ENCODE data around the gene GATAD1.
"Not testable (repeated sequence)": the region's sequence is repeated elsewhere in the genome, so short reads cannot be mapped to it uniquely, and the experiment has no call there.

Gene GATAD1, protein sequence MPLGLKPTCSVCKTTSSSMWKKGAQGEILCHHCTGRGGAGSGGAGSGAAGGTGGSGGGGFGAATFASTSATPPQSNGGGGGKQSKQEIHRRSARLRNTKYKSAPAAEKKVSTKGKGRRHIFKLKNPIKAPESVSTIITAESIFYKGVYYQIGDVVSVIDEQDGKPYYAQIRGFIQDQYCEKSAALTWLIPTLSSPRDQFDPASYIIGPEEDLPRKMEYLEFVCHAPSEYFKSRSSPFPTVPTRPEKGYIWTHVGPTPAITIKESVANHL

DNA sequence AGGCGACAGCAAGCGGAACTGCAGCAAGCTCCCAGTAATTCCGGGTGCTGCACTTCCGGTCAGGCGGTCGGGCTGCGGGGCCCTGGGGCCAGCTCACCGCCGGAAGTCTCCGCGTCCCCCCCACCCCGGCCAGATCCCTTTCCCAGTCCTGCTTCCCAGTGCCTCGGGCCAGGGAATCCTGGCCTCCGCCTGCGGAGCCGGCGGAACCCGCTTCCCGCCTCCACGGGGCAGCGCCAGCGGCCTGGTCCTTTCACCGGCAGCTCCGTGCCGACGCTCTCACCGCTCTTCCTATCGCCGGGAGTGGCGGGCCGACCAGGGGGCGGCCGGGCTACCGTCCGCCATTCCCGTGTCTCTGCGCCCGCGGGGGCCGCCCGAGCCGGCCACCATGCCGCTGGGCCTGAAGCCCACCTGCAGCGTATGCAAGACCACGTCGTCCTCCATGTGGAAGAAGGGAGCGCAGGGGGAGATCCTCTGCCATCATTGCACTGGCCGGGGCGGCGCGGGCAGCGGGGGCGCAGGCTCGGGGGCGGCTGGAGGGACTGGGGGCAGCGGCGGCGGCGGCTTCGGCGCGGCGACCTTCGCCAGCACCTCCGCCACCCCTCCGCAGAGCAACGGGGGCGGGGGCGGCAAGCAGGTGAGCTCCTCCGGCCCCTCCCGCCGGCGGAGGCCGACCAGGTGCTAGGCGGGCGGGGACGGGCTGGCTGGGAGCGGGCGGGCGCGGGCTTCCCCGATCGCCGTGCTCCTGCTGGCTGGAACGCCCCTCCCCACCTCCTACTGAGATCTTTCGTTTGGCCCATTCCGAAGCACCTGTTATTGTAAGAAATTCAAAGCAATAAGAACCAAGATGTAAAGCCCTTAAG, at the start of gene GATAD1:
TSS of gene GATAD1 (plus strand) at position 138 of the 860 bp plus-strand sequence. CDS start at position 386, 248 bp downstream.
- DNase-seq = peak; percentile 92

DNA sequence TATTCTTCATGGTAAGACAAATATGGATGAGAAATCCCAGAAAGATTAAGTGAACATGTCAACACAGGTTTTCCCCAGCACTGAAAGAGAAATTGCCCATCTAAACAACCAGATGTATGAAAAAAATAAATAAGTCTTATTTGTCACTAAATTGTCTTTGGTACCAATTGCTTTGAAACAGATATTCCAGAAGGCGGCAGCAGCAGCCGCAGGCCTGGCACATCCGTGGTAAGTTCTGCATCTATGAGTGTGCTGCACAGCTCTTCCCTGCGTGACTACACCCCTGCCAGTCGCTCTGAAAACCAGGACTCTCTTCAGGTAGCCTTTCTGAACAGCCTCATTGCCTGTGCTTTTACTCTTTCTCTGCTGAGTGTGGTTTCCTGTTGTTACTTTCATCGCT, 49.7 kb upstream of the GATAD1 start:
- DNase-seq = no peak

DNA sequence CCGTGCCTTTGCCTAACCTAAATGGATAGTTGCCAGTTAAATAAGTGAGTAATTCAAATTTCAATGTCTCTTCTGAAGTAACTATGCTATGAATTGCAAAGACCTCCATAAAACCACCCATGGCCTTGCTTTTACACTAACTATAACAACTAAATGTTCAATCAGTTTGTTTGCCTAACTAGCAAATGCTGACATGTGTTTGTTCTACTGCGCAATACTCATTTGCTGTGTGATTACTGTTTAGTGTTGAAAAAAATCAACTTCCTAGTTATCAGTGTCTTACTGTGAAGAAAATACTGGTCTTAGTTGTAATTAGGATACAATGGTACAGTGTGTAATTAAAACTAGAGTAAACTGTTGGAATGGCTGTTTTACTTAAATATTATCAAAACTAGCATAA, 47.3 kb upstream of the GATAD1 start:
- no peak for DNase-seq

DNA sequence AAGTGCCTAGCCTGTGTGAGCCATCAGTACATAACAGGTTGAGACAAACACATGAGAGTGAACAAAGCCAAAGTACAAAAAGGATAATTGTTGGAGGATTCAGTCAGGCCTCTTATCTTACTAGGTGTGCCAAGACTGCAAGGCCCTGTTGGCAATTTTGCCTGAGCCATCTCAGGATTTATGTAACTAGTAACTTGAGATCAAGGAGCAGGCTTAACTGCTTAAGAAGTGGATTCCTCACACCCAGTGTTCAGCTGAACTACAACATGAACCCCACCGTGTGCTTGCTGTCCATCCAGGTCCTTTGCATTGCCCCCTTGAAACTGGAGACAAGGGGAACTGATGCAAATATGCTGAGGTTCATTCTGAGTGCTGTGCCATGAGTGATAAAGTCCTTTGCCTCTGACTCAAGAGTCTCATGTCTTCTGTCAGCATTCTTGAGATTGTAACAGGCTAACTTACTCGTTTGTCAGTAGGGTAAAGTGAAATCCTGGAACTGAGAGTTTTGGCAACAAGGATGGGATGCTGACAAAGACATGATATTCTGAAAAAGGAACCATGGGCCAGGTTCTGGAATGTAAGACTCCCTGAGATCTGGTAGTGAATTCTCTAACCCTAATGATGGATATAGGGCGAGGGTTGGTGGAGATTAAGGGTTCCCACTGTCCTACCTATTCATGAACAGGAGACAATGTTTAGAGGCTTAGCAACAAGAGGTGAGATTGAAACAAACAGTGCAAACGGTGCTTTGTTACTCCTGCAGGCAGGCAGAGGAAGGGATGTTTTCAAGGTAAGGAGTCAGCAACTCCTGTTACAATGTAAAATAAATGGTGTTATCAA, 44.1 kb upstream of the GATAD1 start:
- DNase-seq = peak; percentile 25

DNA sequence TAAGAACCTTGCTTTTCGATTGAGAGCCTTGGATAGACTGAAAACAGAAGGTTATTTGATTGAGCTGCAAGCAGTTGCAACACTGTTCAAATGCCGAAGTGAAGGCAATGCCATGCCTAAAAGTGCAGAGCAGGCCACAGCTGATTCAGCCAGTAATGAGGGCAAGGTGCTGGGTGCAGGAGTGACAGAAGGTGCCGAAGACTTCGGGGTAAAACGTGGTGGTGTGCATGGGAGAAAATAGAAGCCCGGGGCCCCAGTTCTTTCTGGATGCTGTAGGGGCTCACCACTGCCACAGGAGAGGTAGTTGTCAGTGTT, 43.6 kb upstream of the GATAD1 start:
- DNase-seq = no peak

GRCh38 chr7:92404170-92404614, 43.1 kb upstream of the GATAD1 start:
- no peak for DNase-seq

- no peak for DNase-seq
These were observed 37.9 kb upstream of the GATAD1 start for GRCh38 chr7:92409357-92409756.

GRCh38 chr7:92410162-92410561, 37.1 kb upstream of the GATAD1 start:
- DNase-seq = not testable (repeated sequence)

DNA sequence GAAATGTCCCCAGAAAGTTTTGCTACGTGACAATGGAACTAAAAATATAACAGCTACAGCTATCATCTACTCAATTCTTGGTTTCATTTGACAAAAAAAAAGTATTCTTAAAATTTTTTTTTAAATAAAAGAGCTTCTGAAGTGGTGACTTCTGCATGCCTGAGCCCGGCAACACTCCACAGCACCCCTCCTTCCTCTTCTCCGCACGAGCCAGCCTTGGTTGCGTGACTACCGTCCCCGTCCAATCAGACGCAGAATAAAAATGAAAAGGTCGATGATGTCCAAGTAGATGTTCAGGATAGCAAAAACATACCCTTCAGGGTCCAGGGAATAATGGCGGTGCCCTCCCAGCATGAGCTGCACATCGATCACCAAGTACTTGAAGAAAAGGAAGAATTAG, 34.5 kb upstream of the GATAD1 start:
- no peak for DNase-seq

GRCh38 chr7:92413550-92413949, 33.7 kb upstream of the GATAD1 start:
- no peak for DNase-seq

- peak; percentile 7 for DNase-seq
These were observed 32.1 kb upstream of the GATAD1 start for GRCh38 chr7:92415225-92415624.

DNA sequence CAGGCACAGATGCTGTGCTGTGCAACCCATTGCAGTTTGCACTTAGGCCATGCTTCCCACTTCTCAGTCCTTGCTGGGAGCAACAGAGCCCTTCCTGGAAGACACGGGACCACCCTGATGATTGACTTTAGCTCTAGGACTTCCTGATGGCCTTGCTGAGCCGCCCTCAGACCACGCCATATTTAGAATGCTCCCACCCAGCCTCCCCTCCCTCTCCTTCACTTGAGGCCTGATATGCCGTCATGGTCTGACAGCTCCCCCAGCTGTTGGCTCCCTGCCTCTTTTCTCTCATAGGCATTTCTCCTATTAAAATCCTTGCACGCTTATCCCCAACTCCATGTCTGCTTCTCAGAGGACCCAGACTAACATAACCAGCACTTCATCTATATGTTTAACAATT, 29.4 kb upstream of the GATAD1 start:
- DNase-seq = no peak

GRCh38 chr7:92421676-92422435, 25.4 kb upstream of the GATAD1 start:
- DNase-seq = no peak

- DNase-seq = no peak
These were observed 24.4 kb upstream of the GATAD1 start for GRCh38 chr7:92422926-92423325.

DNA sequence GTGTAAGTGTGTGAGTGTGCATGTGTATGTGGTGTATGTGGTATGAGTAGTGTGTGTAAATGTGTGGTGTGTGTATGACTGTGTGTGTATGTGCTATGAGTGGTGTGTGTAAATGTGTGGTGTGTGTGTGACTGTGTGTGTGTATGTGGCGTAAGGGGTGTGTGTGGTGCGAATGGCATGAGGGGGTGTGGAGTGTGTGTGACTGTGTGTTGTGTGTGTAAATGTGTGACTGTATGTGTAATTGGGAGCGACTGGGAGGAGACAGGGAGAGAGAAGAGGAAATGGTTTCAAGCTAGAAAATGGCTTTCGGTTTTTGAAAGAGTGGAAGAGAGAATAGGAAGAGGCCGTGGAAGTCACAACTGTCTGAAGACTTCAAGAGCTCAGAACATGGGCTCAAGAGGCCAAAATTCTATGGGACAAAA, 23.6 kb upstream of the GATAD1 start:
- DNase-seq = no peak

GRCh38 chr7:92425311-92425947, 21.9 kb upstream of the GATAD1 start:
- DNase-seq = no peak

- DNase-seq = no peak
These were observed 20.1 kb upstream of the GATAD1 start for GRCh38 chr7:92427193-92427592.

DNA sequence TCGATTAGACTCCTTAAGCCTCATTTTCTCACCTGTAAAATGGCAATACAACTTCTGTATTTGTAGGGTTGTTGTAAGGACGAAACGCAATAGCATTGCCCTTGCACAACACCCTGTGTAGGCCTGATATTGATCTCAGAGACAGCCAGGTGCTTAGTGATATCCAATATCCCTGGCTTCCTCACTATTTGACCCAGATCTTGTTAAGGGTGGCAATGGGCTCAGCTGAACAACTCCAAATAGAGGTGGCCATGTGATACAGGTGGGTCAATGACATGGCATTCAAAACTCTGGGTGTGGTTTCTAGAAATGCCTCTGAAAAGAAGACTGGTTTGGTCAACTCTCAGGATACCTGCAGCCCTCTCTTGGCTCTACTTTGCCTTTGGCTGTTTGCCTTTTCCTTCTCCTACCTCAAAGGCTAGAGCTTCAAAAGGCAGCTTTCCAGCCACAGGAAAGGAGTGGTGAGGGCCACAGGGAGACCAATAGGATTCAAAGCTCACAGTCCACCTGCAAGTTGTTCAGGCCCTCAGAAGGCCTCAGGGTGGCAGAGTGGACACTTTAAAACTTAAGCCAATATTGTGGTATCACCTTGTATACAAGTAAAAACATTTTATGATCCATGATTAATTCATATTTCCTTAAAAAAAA, 14.9 kb upstream of the GATAD1 start:
- no peak for DNase-seq

DNA sequence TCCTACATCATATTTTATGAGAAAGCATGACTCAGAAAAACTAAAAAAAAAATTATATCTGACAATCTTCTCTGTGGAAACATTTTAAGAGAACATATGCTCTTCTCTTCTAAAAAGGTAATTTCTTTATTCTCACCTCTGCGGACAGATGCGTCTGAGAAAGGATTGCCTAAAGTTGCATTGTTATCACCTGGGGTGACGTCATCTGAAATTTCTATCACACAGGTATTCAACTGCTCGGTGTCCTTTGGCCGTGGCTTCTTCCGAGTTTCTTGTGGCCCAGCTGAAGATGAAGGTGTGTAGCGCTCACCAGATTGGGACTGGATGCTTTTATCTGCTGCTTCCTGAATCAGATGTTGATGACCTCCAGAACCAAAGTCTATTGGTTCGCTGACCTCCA, 14.3 kb upstream of the GATAD1 start:
- no peak for DNase-seq

GRCh38 chr7:92435542-92435941, 11.7 kb upstream of the GATAD1 start:
- no peak for DNase-seq

GRCh38 chr7:92436612-92437445, 10.5 kb upstream of the GATAD1 start:
- DNase-seq = no peak

Data from HCEC 1CT (cell line).